NCI-H2107 (cell line): ENCODE results near the gene APBA3.
"Not testable (repeated sequence)": the region's sequence is repeated elsewhere in the genome, so short reads cannot be mapped to it uniquely, and the experiment has no call there.

Source experiments
- DNase-seq: peaks from one replicate; lab custom pipeline; 2025; lab: John Stamatoyannopoulos, UW

The APBA3 gene

DNA sequence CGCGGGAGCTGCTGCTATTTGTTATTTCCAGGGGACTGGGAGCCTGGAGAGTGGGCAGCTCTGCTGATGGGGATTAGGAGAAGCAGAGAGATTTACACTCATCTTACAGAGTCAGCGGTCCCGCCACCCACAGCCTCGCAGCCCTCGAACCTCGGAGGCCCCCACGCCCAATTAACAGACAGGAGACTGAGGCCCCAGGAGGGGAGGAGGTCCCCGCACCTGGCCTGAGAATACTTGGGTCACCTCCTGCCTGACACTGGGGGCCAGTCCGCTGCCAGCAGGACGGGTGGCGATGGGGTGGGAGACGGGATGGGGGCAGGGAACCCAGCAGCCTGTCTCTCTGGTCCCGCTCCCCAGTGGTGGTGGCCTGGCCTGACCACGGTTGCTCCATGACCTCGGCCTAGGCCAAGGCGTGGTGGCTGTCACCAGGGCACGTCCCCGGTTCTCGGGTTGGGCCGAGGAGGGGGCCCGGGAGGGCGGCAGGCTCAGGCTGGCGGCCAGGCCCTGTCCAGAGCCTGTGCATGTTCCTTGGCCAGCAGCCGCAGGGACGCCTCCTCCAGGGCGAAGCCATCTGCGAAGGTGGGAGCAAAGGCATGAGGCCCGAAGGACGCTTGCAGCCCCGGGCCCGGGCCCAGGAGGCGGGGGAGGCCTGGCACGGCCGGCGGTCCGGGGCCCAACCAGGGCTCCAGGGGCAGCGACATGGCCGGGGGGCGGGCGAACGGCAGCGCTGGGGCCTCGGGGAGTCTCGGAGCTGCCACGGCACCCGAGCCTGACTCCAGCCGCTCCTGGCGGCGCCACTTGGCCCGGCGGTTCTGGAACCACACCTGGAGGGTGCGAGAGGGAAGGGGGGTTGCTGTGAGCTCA is 8.9 kb upstream of the APBA3 start:
- DNase-seq: no peak

DNA sequence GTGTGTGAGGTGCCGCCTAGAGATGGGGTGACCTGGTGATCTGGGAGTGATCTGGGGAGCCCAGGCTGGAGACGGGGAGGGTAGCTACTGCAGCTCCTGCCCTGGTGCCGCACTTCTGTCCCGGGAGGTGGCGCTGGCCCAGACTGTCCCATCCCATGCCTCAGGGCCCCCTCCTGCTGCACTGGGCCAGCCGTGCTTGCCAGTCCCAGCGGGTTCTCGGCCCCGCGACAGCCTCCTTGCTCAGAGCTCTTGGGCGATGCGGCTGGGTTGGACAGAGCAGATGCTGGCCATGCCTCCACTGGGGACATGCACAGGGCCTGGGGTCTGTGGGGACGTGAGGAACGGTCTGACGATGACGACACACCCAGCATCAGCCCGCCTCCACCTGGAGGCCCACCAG is 8.0 kb upstream of the APBA3 start:
- DNase-seq: no peak

DNA sequence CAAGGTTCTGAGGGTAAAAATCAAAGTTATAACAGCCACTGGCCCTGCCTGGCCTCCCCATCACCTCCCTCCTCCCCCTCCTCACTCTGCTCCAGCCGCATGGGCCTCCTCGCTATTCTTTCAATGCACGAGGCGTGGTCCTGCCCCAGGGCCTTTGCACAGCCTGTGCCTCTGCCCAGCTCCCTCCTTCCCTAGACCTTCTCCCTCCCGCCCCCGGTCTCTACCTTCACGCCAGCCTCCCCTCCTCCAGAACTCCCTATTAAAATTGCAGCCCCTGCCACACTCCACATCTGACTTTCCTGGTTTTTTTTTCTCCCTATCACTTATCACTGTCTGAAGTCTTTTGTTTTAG is 7.2 kb upstream of the APBA3 start:
- DNase-seq: no peak

DNA sequence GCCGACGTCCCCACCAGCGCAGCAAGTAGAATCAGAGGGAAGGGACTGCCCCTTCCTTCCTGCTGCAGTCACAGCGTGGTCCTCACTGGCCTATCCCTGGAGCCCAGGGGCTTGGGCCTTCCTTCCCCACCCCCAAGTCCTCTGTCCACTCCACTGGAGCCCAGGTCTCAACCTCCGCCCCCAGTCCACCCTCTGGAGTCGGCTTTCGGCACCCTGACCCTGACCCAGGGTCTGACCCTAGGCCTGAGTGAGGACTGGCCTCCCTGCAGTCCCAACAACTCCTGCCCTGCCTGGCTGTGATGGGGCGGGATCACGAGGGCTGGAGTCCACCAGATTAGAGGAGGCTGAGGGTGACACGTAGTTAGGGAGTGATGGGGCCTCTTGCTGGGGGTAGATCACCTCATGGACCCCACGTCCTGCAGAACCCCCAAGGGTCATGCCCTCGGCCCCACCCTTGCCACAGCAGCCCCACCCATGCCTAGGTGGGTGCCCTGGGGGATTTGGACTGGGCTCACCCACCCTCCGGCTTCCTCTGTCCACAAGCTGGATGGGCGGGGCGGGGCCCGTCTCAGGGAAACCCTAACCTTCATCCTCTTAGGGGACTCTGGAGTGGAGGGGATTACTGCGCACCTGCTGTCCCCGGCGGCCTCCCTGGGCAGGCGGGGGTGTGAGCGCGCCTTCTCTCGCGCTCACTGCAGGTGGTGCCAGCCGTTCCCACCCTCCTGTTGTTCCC is 6.7 kb upstream of the APBA3 start:
- DNase-seq: no peak

DNA sequence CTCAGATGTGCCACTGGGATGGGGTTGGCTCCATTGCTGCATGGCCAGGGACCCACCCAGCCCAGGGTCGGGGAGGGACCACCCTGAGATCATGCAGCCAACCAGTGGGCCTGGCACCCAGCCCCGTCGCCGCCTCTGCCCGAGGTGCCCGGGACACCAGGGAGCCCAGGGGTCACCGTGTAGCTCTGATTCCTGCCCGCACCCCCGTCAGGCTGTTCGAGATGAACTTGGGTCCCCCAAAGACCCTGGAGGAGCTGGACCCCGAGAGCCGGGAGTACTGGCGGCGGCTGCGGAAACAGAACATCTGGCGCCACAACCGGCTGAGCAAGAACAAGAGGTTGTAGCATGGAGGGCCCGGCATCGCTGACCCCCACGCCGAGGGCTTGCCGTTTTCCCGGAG is 5.6 kb upstream of the APBA3 start:
- no peak for DNase-seq

DNA sequence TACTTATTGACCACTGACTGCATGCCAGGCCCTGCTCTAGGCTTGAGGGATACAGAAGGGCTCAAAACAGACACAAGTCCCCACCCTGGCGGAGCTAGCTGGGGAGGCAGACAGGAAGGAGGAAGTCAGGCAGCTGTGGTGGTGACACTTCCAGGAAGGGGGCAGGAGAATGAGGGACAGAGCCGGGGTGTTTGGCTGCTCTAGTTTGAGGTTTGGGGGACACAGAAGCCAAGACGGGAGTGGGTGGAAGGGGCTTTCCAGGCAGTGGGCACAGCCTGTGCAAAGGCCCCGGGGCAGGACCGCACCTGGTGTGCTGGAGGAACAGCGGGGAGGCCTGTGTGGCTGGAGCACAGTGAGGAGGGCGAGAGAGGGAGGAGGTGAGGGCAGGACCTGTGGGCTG is 5.0 kb upstream of the APBA3 start:
- no peak for DNase-seq

DNA sequence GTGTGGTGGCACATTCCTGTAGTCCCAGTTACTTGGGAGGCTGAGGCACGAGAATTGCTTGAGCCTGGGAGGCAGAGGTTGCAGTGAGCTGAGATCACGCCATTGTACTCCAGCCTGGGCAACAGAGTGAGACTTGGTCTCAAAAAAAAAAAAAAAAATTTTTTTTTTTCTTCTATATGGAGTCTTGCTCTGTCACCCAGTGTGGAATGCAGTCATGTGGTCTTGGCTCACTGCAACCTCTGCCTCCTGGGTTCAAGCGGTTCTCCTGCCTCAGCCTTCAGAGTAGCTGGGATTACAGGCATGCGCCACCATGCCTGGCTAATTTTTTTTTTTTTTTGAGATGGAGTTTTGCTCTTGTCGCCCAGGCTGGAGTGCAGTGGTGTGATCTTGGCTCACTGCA is 4.3 kb upstream of the APBA3 start:
- DNase-seq: not testable (repeated sequence)

DNA sequence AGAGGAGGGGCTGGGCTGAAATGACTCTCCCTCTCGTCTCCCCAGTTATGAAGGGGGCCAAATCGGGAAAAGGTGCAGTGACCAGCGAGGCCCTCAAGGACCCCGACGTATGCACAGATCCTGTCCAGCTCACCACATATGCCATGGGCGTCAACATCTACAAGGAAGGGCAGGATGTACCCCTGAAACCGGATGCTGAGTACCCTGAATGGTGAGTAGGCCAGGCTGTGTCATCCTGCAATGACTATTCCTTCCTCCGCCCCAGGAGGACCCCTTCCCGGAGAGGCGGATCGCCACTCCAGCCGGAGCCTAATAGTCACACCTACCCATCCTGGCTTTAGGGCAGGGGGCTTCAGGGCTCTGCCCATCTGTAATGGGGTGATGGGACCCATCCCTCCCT is 3.6 kb upstream of the APBA3 start:
- no peak for DNase-seq

DNA sequence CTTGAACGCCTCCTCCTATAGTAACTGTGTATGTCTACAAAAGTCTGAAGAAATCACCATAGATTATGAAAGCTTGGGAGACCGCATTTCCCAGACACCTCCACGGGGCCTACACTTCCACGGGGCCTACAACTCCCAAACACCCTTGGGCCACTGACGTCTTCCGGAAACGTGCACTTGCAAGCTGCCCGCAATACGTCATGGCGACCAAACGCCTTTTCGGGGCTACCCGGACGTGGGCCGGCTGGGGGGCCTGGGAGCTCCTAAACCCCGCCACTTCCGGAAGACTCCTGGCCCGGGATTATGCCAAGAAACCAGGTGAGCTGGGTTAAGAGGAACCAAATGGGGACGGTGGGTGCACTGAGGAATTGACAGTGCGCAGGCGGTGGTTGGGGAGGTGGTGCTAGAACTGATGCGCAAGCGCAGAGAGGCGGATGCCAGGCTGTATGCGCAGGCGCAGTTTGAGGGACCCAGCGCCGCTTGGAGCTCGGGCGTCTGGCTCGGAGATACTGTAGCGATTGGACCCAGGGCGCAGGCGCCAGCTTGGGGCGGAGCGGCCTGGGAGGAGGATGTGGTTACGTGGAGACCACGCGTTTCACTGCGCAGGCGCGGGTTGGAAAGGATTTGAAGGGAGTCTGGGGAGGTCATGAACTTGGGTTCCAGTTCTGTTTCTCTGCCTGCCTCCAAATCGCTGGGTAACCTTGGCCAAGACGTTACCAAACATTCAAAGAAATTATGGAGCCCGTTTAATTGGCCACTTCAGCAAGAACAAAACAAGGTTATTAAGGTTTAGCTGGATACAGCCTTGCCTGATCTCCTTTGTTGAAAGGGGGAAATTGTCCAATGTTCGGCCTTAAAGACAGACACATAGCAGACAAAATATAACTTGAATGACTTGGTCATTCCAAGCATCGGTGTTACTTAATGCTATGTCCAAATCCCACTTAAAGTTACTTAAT is 1.3 kb upstream of the APBA3 start, which contains the start of gene MRPL54:
Gene MRPL54, plus strand, starts transcription at position 182 of the 959 bp plus-strand sequence. Its CDS starts 19 bp downstream, at position 201.
- peak; percentile 97 for DNase-seq

DNA sequence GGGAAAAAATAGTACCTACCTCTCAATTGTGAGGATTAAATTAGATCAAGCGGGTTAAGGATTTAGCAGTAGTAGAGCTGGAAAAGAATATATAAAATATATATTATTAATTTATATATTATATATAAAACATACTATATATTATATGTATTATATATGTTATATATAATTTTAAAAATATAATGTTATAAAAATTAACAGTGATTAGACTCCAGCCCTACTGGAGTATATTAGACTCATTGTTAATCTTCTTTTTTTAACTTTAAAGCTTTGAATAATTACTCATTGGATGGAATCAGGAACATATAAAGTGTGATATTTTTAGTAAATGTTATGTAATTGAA is 610 bp upstream of the APBA3 start:
- DNase-seq: no peak

DNA sequence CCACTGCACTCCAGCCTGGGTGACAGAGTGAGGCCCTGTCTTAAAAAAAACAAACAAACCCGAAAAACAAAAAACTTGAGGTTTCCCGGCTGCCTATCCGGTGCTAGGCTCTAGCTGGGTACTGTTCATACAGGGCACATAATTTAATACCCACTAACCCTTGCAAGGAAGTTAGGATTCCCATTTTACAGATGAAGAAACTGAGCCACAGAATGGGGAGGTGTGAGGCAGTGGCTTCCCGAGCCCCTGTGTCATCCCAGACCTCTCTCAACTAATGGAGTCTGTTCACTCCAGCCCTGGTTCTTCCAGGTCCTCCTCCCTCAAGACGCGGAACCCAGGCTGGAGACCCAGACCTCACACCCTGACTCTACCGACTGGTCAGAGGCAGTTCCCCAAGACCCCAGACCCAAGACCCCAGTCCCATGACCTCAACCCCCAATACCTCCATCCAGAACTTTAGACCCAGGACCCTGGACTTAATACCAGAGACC is 576 bp downstream of the APBA3 start:
- DNase-seq: no peak

DNA sequence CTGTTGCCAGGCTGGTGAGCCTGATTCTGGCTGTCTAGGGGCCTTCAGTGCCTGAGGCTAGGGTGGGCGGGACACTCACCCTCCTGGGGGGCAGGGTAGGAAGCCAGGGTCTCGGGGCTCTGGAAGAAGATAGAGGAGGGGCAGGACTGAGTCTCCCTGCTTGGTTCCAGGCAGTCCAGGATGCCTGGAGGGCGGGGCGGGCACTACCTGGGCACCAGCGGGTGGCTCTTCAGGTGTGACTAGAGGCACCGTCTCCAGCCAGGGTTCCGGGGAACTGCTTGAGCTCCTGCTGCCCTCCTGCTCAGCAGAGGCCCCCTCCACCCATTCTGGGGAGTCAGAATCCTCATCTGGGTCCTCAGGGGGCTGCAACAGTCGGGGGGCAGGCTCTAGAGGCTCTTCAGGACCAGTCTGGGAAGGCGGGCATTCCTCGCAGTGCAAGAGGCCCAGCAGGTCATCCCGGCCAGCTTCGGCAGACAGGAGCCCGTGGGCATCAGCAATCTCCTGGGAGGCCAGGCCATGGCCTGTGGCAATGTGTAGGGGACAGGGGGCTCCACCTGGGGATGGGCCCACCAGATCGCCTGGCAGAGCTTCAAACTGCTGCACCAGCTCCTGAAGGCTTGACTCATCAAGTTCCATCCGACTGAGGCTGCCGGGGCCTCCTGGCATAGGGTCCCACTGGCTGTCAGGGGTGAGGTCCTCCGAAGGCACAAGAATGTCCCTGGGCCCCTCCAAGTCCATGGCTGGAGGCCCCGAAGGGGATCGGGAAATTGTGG is 1.8 kb downstream of the APBA3 start:
- DNase-seq: no peak

DNA sequence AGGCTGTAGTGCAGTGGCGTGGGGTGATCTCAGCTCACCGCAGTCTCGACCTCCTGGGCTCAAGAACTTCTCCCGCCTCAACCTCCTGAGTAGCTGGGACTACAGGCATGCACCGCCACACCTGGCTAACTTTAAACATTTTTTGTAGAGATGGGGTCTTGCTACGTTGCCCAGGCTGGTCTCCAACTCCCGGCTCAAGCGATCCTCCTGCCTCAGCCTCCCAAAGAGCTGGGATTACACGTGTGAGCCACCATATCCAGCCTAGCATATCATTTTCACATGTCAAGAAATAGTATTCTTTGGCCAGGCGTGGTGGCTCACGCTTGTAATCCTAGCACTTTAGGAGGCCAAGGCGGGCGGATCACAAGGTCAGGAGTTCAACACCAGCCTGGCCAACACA is 3.2 kb downstream of the APBA3 start:
- not testable (repeated sequence) for DNase-seq

DNA sequence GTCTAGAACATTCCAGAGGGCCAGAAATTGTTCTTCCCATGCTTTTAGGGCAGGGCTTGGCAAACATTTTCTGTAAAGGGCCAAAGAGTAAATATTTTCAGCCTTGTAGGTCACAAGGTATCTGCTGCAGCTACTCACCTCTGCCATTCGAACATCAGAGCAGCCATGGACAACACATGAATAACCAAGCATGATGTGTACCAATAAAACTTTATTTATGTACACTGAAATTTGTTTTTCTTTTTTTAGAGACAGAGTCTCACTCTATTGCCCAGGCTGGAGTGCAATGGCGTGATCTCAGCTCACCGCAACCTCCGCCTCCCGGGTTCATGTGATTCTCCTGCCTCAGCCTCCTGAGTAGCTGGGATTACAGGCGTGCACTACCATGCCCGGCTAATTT is 3.8 kb downstream of the APBA3 start:
- not testable (repeated sequence) for DNase-seq

DNA sequence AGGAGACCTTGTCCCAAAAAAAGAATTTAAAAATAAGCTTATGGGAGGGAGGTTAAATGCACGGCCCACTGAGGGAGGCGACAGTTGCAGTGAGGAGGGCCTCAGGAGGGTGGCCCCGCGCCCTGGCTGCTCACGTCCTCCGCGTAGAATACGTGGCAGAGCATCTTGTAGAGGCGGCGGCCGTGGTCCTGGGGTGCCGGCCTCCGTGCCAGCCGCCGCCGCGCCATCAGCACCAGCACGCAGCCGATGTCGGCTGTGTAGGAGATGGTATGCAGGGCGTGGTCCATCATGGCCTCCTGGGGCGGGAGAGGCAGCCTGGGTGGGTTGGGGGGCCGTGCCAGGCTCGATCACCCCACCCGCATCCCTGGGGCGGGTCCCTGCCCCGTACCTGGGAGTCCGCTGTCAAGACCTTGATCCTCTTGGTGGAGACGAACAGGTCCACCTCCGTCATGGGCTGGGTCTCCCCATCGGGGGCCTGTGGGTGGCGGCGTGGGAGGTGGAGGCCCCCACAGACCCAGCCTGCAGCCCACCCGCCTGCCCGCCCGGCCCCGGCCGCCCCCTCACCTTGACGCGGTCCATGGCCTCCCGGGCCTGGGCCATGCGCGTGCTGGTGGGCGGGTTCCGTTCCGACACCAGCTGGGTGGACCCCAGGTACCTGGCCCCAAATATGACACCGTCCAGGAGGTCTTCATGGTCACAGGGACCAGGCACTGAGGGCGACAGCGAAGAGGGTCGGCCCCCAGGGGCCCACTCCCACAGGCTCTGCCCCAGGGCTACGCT is 7.7 kb downstream of the APBA3 start:
- no peak for DNase-seq

DNA sequence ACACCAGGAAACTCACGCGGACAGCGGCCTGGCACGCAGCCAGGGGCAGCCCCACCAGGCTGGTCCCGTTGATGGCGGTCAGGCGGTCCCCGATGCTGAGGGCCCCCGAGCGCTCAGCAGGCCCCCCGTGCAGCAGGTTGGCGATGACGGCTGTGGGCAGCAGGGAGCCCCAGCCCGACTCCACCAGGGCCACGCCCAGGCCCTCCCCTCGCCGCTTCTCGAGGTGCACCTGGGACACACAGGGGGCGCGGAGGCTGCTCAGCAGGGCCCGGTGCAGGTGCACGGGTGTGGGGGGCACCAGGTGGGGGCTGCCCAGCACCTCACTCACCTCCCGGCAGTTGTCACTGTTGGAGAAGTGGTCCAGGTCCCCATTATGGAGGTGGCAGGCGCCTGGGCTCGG is 9.0 kb downstream of the APBA3 start:
- no peak for DNase-seq

DNA sequence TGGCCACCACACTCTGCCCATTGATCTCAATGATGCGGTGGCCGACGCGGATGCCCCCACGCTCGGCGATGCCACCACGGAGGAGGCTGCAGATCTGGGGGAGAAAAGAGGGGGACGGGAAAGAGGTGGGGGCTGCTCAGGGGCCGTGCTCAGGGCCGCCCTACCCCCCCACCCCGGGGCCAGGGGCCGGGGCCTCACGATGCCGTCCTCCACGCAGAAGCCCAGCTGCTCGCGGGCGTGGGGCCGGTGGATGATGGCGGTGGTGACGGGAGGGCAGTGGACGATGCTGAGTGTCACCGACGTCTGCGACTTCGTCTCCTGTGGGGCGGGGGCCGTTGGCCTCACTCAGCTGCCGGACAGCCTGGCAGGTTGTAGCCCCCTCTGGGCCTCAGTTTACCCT is 10.3 kb downstream of the APBA3 start:
- DNase-seq: no peak

DNA sequence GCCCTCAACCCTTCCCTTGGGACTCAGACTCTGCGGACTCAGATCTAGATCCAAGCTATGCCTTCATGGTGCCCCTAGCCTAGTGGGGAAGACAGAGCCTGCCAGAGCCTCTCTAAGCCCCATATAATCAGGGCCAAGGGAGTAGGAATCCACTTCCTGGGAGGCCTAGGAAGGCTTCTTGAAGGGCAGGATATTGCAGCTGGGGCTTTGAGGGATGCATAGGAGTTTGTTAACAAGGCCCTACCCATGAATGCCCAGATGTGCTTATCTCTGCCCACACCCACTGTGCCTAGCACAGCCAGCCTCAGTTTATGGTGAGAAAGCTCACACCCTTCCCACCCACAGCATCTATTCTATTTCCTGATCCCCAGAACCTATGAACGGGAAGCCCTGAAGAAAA is 11.3 kb downstream of the APBA3 start:
- DNase-seq: no peak

DNA sequence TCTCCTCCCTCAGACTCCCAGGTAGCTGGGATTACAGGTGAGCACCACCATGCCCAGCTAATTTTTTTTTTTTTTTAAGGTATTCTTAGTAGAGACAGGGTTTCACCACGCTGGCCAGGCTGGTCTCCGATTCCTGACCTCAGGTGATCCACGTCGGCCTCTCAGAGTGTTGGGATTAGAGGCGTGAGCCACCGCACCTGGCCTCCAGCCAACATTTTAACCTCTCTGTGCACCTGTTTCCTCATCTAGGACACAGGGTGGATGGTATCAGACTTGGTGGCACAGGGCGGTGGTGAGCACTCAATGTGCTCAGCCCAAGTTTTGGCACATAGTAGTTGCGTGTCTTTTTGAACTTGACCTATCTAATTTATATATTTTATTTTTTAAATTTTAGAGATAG is 12.5 kb downstream of the APBA3 start:
- DNase-seq: no peak

DNA sequence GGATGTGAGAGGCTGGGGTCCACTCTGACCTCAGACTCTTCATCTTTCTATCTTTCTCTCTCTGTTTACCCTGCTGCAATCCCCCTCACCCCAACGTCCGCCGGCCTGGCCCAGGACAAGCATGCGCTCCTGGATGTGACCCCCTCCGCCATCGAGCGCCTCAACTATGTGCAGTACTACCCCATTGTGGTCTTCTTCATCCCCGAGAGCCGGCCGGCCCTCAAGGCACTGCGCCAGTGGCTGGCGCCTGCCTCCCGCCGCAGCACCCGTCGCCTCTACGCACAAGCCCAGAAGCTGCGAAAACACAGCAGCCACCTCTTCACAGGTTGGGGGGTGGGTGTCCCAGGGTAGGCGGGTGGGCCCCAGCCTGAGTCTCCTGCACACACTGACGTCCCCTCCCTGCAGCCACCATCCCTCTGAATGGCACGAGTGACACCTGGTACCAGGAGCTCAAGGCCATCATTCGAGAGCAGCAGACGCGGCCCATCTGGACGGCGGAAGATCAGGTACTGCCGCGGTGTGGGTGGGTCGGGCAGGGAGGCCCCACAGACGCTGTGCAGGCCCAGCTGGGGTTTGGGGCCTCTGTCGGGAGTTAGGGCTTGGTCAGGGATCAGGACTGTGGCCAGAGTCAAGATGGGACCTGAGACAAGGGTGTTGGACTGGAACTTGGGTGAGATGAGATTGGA is 15.0 kb downstream of the APBA3 start:
- DNase-seq: no peak
